ENCODE measurements around the gene SYT9. TPM values are rescaled to one million over a fixed set of nuclear protein-coding genes. Genes with fewer than 3 reads are reported as not detected.
A peak's percentile ranks its signal among the peaks of the same experiment; 100 is the strongest.

Gene SYT9
- total and polyA plus RNA-seq, 4 experiments from 2014 or later: not detected

GRCh38 chr11:7509966-7510365, 258.3 kb downstream of the SYT9 start:
- no peak overlapping the region for H3K27ac ChIP-seq (ENCODE audit: low read depth, low read length)
- ChIA-PET CTCF (ENCODE audit: partially characterized antibody) (interaction anchor here (0.8 to 5.9 kb wide), 4 partner anchors 12 to 157 kb away, joined by 3 to 49 read pairs (median 4); no protein-coding TSS in a partner anchor), POLR2A (ENCODE audit: partially characterized antibody) (no interaction called here)
- Mint-ChIP-seq H3K4me1 (peaks cover 4 to 23% (median 10%) of the 10 kb centered on the region in 4 donors), H3K27me3 (peaks cover 0 to 3% of the 10 kb centered on the region in 2 donors), H3K36me3 (peaks cover 0 to 4% of the 10 kb centered on the region in 2 donors), H3K4me3 (no peak overlapping the region), H3K27ac (no peak overlapping the region), H3K9me3 (no peaks in the 10 kb centered on the region)
- intact Hi-C loops (cut with micrococcal nuclease): loop anchor here (10.0 kb wide), 1 partner anchor 1275 kb away; the partner anchor contains the start of genes CNGA4 and FHIP1B
- H3K27me3 ChIP-seq (ENCODE audit: insufficient read depth, low read length): no peaks in the 10 kb centered on the region
- H3K9me3 ChIP-seq (ENCODE audit: control insufficient read depth in 1 of 2, low read length in 2 of 2): no peaks in the 10 kb centered on the region
- no peak for DNase-seq
- peaks cover 13% of the 10 kb centered on the region for H3K4me1 ChIP-seq (ENCODE audit: insufficient read depth, low read length)
- H3K36me3 ChIP-seq (ENCODE audit: insufficient read depth, low read length): no peaks in the 10 kb centered on the region
- H3K4me3 ChIP-seq (ENCODE audit: low read length in 2 of 2): no peak overlapping the region

- H3K4me3 Mint-ChIP-seq: no peak overlapping the region
- peaks cover 0 to 4% of the 10 kb centered on the region in 2 donors for H3K36me3 Mint-ChIP-seq
- ChIA-PET POLR2A (ENCODE audit: partially characterized antibody) (no interaction called here), CTCF (ENCODE audit: partially characterized antibody) (interaction anchor here (1.0 to 5.9 kb wide), 9 partner anchors 10 to 181 kb away, joined by 3 to 49 read pairs (median 9); no protein-coding TSS in a partner anchor)
- intact Hi-C loops (cut with micrococcal nuclease): loop anchor here (10.0 kb wide), 1 partner anchor 1277 kb away; the partner anchor contains the start of genes CNGA4 and FHIP1B
- Histone ChIP-seq H3K36me3 (ENCODE audit: insufficient read depth, low read length) (no peaks in the 10 kb centered on the region), H3K9me3 (ENCODE audit: control insufficient read depth in 1 of 2, low read length in 2 of 2) (no peaks in the 10 kb centered on the region), H3K27me3 (ENCODE audit: insufficient read depth, low read length) (no peaks in the 10 kb centered on the region), H3K27ac (ENCODE audit: low read depth, low read length) (no peak overlapping the region), H3K4me3 (ENCODE audit: low read length in 2 of 2) (no peak overlapping the region), H3K4me1 (ENCODE audit: insufficient read depth, low read length) (peaks cover 20% of the 10 kb centered on the region)
- peaks cover 9 to 37% (median 20%) of the 10 kb centered on the region in 4 donors for H3K4me1 Mint-ChIP-seq
- no peak overlapping the region for H3K27ac Mint-ChIP-seq
- H3K27me3 Mint-ChIP-seq: peaks cover 0 to 3% of the 10 kb centered on the region in 2 donors
- DNase-seq: no peak
- no peaks in the 10 kb centered on the region for H3K9me3 Mint-ChIP-seq
These were observed 259.7 kb downstream of the SYT9 start for GRCh38 chr11:7511401-7511800.

- H3K4me1 Mint-ChIP-seq: peaks cover 10 to 50% (median 27%) of the 10 kb centered on the region in 4 donors
- peaks cover 20% of the 10 kb centered on the region for H3K4me1 ChIP-seq (ENCODE audit: insufficient read depth, low read length)
- no peaks in the 10 kb centered on the region for H3K9me3 ChIP-seq (ENCODE audit: control insufficient read depth in 1 of 2, low read length in 2 of 2)
- H3K36me3 Mint-ChIP-seq: peaks cover 0 to 4% of the 10 kb centered on the region in 2 donors
- H3K27me3 Mint-ChIP-seq: peaks cover 0 to 2% of the 10 kb centered on the region in 2 donors
- no peak for DNase-seq
- H3K27ac ChIP-seq (ENCODE audit: low read depth, low read length): peak overlapping the region; percentile 84
- no peaks in the 10 kb centered on the region for H3K9me3 Mint-ChIP-seq
- CTCF ChIA-PET (ENCODE audit: partially characterized antibody): interaction anchor here (0.7 to 5.9 kb wide), 25 partner anchors 8 to 474 kb away, joined by 3 to 49 read pairs (median 5); partner anchors contain the start of gene EIF3F
- H3K36me3 ChIP-seq (ENCODE audit: insufficient read depth, low read length): no peaks in the 10 kb centered on the region
- peak overlapping the region; percentile 94 to 97 (median 96) for H3K4me3 Mint-ChIP-seq
- no peaks in the 10 kb centered on the region for H3K27me3 ChIP-seq (ENCODE audit: insufficient read depth, low read length)
- intact Hi-C loops (cut with micrococcal nuclease): loop anchor here (1.0 to 10.0 kb wide), 7 partner anchors 15 to 1278 kb away; partner anchors contain the start of genes CNGA4 and FHIP1B
- POLR2A ChIA-PET (ENCODE audit: partially characterized antibody): interaction anchor here (1.0 to 1.2 kb wide), 2 partner anchors 9 to 65 kb away, joined by 3 to 4 read pairs; no protein-coding TSS in a partner anchor
- H3K4me3 ChIP-seq (ENCODE audit: low read length in 2 of 2): peak overlapping the region in 1 of 2 donors; percentile 93
- H3K27ac Mint-ChIP-seq: peak overlapping the region; percentile 92 to 98 (median 96)
These were observed 261.0 kb downstream of the SYT9 start for GRCh38 chr11:7512525-7513233.

- Mint-ChIP-seq H3K4me3 (peak within 1 kb of the TSS; percentile 94 to 97 (median 96)), H3K4me1 (peaks cover 10 to 58% (median 30%) of the 10 kb centered on the region in 4 donors), H3K9me3 (no peaks in the 10 kb centered on the region), H3K27ac (peak within 1 kb of the TSS; percentile 92 to 98 (median 96)), H3K27me3 (no peaks in the 10 kb centered on the region), H3K36me3 (peaks cover 0 to 4% of the 10 kb centered on the region in 2 donors)
- H3K4me3 ChIP-seq (ENCODE audit: low read length in 2 of 2): peak within 1 kb of the TSS; percentile 88 to 93
- H3K27ac ChIP-seq (ENCODE audit: low read depth, low read length): peak within 1 kb of the TSS; percentile 84
- H3K27me3 ChIP-seq (ENCODE audit: insufficient read depth, low read length): no peaks in the 10 kb centered on the region
- CTCF ChIA-PET (ENCODE audit: partially characterized antibody): interaction anchor here (0.7 to 5.9 kb wide), 23 partner anchors 9 to 474 kb away, joined by 3 to 49 read pairs (median 6); partner anchors contain the start of gene EIF3F
- intact Hi-C loops (cut with micrococcal nuclease): loop anchor here (1.0 to 10.0 kb wide), 7 partner anchors 14 to 1279 kb away; partner anchors contain the start of genes CNGA4 and FHIP1B
- no peaks in the 10 kb centered on the region for H3K9me3 ChIP-seq (ENCODE audit: control insufficient read depth in 1 of 2, low read length in 2 of 2)
- POLR2A ChIA-PET (ENCODE audit: partially characterized antibody): interaction anchor here (1.0 to 1.9 kb wide), 3 partner anchors 9 to 77 kb away, joined by 3 to 4 read pairs (median 4); no protein-coding TSS in a partner anchor
- H3K36me3 ChIP-seq (ENCODE audit: insufficient read depth, low read length): no peaks in the 10 kb centered on the region
- H3K4me1 ChIP-seq (ENCODE audit: insufficient read depth, low read length): peaks cover 20% of the 10 kb centered on the region
- peak; percentile 82 to 87 (median 82) for DNase-seq
These were observed 261.8 kb downstream of the SYT9 start, which contains the start of gene PPFIBP2 for GRCh38 chr11:7513234-7514098. Gene PPFIBP2, plus strand, starts transcription at chr11:7513999. Its CDS starts 35,477 bp downstream, at chr11:7549476.

GRCh38 chr11:7514099-7514591, 262.4 kb downstream of the SYT9 start:
- H3K36me3 ChIP-seq (ENCODE audit: insufficient read depth, low read length): no peaks in the 10 kb centered on the region
- H3K9me3 ChIP-seq (ENCODE audit: control insufficient read depth in 1 of 2, low read length in 2 of 2): no peaks in the 10 kb centered on the region
- POLR2A ChIA-PET (ENCODE audit: partially characterized antibody): interaction anchor here (1.0 to 1.9 kb wide), 3 partner anchors 63 to 152 kb away, joined by 3 to 6 read pairs (median 4); no protein-coding TSS in a partner anchor
- H3K27me3 ChIP-seq (ENCODE audit: insufficient read depth, low read length): no peaks in the 10 kb centered on the region
- peak in 1 of 5 donors; percentile 19 for DNase-seq
- Mint-ChIP-seq H3K27ac (peak overlapping the region in 5 of 7 donors; percentile 39 to 87 (median 57)), H3K9me3 (peaks cover 0 to 2% (median 0%) of the 10 kb centered on the region in 8 donors), H3K36me3 (peaks cover 4 to 5% of the 10 kb centered on the region in 2 donors), H3K4me3 (peak overlapping the region; percentile 82 to 96 (median 90)), H3K4me1 (peaks cover 12 to 65% (median 37%) of the 10 kb centered on the region in 4 donors), H3K27me3 (no peaks in the 10 kb centered on the region)
- peak overlapping the region; percentile 84 for H3K27ac ChIP-seq (ENCODE audit: low read depth, low read length)
- CTCF ChIA-PET (ENCODE audit: partially characterized antibody): interaction anchor here (0.7 to 5.9 kb wide), 13 partner anchors 9 to 473 kb away, joined by 3 to 49 read pairs (median 7); partner anchors contain the start of gene EIF3F
- peak overlapping the region; percentile 63 to 93 for H3K4me3 ChIP-seq (ENCODE audit: low read length in 2 of 2)
- H3K4me1 ChIP-seq (ENCODE audit: insufficient read depth, low read length): peaks cover 20% of the 10 kb centered on the region
- intact Hi-C loops (cut with micrococcal nuclease): loop anchor here (10.0 kb wide), 1 partner anchor 1279 kb away; the partner anchor contains the start of genes CNGA4 and FHIP1B

- H3K4me3 Mint-ChIP-seq: peak overlapping the region; percentile 0 to 96 (median 86)
- peaks cover 4 to 6% of the 10 kb centered on the region in 2 donors for H3K36me3 Mint-ChIP-seq
- Histone ChIP-seq H3K4me3 (ENCODE audit: low read length in 2 of 2) (no peak overlapping the region), H3K9me3 (ENCODE audit: control insufficient read depth in 1 of 2, low read length in 2 of 2) (no peaks in the 10 kb centered on the region), H3K27me3 (ENCODE audit: insufficient read depth, low read length) (no peaks in the 10 kb centered on the region), H3K36me3 (ENCODE audit: insufficient read depth, low read length) (no peaks in the 10 kb centered on the region), H3K27ac (ENCODE audit: low read depth, low read length) (no peak overlapping the region), H3K4me1 (ENCODE audit: insufficient read depth, low read length) (peaks cover 21% of the 10 kb centered on the region)
- no peak for DNase-seq
- no peaks in the 10 kb centered on the region for H3K27me3 Mint-ChIP-seq
- intact Hi-C loops (cut with micrococcal nuclease): loop anchor here (10.0 kb wide), 1 partner anchor 1281 kb away; the partner anchor contains the start of genes CNGA4 and FHIP1B
- H3K9me3 Mint-ChIP-seq: peaks cover 0 to 2% (median 0%) of the 10 kb centered on the region in 8 donors
- CTCF ChIA-PET (ENCODE audit: partially characterized antibody): interaction anchor here (0.9 to 1.5 kb wide), 5 partner anchors 9 to 180 kb away, joined by 3 to 5 read pairs (median 3); no protein-coding TSS in a partner anchor
- POLR2A ChIA-PET (ENCODE audit: partially characterized antibody): interaction anchor here (0.8 to 1.9 kb wide), 4 partner anchors 9 to 472 kb away, joined by 4 to 6 read pairs (median 4); partner anchors contain the start of gene EIF3F
- H3K27ac Mint-ChIP-seq: peak overlapping the region in 1 of 7 donors; percentile 52
- peaks cover 15 to 67% (median 38%) of the 10 kb centered on the region in 4 donors for H3K4me1 Mint-ChIP-seq
These were observed 263.8 kb downstream of the SYT9 start for GRCh38 chr11:7515447-7515886.
